Kasumi-1 (cell line): ENCODE results near the gene PIAS4.

Source experiments
- DNase-seq, 2 experiments: peaks; one replicate each; lab custom pipeline; 2025; lab: John Stamatoyannopoulos, UW

The PIAS4 gene

DNA sequence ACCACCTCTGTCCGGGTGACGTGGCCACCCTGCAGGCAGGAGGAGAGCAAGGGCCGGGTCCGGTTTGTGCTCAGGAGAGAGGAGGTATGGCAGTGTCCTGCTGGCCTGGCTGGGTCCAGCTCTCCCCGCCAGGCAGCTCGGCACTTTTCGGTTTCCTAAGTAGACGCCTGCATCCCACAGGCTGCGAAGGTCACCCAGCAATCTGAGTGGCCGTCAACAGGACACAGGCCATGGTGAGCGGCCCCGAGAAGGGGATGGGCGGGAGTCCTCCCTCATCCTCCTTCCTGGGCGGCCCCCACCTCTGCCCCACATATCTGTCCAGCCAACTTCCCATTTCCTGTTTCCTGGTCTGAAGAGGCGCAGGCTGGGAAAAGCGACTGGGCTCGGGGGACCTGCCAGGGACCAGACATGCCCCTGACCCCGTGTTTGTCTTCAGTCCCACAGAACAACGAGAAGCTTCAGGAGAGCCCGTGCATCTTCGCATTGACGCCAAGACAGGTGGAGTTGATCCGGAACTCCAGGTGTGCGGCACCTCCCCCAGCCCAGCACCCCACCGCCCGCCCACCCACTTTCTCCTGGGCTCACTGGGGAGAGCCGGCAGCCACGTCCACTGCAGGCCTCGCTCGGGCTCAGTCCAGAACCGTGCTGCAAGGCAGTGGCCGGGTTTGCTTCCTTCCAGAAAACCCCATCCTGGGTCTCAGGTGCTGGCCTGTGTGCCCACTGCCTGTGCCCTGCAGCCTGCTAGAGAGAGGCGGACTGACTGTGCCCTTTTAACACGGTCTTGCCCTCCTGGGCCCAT lies 16.3 kb downstream of the PIAS4 start:
- no peak for DNase-seq

DNA sequence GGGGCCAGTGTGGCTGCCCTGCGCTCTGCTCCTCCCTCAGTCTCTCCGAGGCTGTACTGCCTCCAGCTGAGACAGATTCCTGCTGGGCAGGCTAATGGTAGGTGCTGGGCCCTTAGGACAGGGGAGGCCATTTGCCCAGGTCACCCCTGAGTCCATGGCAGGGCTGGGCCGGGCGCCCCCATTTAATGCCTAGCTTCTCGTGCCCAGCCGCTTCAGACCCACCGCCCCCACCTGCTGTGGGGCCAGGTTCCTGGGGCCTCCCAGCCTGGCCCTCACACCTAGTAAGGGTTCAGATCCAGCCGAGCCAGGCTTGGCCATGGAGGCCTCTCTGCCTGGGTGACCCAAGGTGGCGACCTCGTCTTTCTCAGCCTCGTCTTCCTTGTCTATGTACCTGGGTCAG lies 17.8 kb downstream of the PIAS4 start:
- no peak for DNase-seq

DNA sequence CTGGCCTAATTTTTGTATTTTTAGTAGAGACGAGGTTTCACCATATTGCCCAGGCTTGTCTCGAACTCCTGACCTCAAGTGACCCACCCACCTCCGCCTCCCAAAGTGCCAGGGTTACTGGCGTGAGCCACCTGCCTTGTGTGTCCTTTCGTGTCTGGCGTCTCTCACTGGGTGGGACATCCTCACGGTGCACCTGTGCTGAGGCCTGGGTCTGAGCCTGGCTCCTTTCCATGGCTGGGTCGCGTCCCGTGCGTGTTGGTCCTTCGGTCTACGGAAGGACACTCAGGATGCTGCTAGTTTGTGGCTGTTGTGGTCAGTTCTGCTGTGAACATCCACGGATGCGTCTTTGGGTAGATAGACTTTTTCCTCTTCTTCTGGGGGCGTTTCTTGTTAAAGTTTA lies 19.6 kb downstream of the PIAS4 start:
- no peak for DNase-seq

DNA sequence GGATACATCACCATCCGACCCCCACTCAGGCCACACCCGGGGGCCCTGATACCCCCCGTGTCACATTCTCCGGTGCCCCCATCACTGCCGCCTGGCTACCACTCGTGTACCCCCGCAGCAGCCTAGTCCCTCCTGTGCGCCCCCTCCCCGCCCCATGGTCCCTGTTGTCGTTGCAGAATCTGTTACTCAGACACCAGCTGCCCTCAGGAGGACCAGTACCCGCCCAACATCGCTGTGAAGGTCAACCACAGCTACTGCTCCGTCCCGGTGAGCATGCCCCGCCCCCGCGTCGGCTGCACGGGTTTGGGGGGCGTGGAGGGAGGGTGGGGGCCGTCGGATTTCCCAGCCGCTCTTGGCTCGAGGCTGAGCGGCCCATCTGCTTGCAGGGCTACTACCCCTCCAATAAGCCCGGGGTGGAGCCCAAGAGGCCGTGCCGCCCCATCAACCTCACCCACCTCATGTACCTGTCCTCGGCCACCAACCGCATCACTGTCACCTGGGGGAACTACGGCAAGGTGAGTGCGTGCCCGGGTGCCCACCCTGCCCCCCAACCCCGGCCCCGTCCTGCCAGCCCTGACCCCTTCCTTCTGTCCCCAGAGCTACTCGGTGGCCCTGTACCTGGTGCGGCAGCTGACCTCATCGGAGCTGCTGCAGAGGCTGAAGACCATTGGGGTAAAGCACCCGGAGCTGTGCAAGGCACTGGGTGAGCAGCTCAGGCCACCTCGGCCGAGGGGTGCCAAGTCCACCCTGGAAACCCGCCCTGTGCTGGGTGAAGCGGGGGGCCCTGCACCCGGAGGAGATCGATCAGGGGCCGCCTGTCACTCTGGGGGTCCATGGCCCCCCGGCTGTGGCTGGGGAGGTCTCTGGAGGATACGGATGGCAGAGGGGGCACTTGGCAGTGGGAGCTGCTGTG lies 21.1 kb downstream of the PIAS4 start:
- DNase-seq: no peak

DNA sequence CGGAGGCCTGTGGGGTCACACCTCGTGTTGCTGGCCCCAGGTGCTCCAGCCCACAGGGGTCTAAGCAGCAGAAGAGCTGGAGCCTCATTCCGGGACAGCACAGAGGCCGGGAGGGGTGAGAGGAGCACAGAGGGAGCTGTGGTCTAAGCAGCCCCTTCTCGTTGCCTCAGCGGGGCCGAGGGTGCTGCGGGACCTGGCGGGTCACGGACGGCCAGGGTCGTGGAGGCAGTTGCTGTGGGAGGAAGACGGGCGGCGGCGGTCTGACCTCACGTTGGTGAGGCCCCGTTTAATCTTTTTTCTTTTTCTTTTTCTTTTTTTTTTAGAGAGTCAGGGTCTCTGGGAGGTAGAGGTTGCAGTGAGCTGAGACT lies 21.7 kb downstream of the PIAS4 start:
- no peak for DNase-seq

DNA sequence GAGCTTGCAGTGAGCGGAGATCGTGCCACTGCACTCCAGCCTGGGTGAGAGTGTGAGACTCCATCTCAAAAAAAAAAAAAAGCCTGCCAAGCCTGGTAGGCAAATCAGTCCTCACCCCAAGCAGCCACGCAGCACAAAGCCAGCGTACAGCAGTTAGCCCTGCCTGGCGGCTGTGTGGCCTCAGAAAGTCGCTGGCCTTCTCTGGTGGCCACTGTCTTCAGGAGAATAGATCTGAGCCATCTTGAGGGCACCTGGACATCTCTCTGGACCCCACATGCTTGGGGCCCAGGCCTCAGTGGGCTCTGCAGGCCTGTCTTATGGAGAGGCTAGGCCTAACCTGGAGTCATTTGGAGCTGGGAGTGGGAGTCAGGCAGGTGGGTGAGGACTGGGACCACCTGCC lies 23.0 kb downstream of the PIAS4 start:
- no peak for DNase-seq

DNA sequence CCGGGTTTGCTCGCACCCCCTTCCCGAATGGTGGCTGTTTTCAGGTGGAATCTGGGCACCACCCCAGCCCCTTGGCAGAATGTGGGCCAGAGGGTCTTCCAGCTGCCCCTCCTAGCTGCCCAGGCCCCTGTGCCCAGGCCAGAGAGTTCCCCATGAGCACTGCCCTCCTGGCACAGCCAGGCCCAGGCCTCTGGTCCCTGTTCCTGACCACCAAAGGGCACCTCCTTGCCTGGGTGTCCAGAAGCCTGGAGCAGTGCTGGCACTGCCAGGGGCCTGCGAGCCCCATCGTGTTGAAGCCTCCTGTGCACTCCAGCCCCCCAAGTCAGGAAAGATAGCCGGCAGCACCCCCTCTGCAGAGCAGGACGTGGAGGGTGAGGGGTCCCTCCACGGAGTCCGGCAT lies 23.4 kb downstream of the PIAS4 start:
- DNase-seq: no peak

DNA sequence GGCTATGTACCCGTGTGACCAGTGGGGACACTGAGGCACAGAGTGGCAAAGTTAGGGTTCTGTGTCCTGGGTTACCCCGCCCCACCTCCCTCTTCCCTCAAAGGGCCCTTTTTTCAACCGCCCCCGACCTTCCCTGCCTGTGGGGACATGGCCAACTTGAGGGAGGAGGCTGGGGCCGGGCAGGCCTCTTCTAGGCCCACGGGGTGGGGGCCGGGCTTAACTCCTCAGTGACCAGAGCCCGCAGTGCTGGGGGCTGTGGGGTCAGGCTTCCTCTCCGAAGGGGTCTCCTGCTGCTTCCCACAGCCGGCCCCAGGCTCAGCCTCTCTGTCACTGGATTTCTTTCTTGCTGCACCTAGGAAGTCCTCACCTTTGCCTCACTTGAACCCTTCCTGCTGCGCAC lies 23.9 kb downstream of the PIAS4 start:
- no peak for DNase-seq

DNA sequence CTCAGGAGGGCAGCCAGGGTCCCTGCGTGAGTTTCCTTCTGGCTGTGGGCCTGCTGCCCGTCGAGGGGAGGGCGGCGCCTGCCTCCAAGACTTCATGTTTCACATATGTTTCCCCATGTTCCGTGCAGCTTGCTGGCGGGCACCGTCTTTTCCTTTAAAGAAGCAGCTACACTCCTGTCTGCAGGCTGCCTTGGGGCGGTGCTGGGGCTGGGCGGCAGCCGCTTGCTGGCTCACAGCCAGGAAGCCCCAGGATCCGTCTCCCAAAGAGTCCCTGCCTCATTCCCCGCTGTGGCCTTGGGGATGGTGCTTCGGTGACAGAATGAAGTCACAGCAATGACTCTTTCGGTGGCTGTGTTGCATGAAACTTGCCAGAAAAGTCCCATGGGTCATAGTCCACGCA lies 24.9 kb downstream of the PIAS4 start:
- no peak for DNase-seq

DNA sequence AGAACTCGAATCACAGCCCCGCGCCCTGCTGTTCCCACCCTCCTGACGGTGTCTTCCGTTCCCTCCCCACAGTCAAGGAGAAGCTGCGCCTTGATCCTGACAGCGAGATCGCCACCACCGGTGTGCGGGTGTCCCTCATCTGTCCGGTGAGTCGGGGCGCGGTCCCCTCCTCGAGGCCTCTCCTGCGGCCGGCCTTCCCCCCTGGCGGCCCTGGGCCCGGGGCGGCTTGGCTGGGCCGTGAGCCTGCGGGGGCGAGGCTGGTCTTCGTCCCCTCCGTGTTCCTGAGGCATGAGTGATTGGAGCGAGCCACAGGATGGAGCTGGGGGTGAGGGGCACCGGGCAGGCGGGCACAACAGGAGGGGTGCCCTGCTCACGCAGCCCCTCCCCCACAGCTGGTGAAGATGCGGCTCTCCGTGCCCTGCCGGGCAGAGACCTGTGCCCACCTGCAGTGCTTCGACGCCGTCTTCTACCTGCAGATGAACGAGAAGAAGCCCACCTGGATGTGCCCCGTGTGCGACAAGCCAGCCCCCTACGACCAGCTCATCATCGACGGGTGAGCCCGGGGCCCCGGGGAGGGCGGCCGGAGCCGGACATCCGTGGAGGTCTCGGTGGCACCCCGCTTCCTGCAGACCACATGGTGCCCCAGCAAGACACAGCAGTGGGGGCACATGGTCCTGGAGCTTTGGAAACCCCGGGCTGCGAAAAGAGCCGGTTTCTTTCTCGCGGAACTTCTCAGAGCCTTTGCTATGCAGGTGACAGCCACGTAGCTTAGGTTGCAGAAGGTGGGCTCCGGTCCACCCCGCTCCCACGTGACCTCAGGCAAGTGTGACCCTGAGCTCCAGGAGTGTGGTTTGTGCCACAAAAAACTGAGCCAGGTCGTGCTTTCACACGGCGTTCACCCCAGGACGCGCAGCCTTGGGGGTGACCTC lies 25.8 kb downstream of the PIAS4 start:
- no peak for DNase-seq

DNA sequence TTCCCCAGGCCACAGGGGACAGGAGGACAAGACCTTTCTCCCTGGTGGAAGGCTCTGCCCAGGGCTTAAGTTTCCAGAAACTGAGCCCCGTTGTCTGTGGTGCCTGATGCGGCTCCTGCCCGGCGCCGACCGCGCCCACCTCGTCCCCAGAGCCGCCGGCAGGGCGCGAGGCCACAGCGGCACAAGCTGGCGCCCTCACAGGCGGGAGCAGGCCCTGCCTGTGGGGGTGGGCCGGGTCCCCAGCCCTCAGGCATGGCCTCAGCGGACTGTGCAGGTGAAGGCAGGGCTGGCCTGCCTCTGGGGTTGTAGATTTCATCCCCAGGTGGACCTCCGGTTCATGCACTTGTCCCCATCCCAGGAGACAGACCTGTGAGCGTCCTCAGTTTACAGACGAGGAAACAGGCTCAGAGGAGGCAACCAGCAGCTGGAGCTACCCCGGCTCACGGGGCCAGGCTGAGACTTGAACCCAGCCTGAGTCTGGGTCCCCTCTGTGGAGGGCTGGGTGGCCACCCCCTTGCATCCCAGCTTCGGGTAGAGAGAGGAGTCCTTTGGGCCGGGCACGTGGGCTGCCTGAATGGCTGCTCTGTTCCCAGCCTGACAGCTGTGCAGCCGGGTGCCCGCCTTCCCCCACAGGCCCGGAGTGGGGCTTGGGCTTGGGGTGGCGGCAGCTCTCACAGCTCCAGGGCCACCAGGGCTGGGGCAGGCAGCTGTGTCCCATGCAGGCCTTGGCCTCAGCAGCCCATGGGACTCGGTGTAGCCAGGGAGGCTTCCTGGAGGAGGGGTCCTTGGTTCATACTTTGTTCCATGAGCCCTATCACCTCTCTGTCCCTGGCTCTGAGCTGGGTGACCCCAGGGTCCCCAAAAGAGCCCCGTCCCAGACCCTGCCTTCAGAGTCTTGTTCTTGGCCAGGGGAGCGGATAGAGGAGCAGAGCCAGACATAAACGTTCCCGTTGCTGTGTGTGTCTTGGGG lies 26.8 kb downstream of the PIAS4 start:
- DNase-seq: no peak

DNA sequence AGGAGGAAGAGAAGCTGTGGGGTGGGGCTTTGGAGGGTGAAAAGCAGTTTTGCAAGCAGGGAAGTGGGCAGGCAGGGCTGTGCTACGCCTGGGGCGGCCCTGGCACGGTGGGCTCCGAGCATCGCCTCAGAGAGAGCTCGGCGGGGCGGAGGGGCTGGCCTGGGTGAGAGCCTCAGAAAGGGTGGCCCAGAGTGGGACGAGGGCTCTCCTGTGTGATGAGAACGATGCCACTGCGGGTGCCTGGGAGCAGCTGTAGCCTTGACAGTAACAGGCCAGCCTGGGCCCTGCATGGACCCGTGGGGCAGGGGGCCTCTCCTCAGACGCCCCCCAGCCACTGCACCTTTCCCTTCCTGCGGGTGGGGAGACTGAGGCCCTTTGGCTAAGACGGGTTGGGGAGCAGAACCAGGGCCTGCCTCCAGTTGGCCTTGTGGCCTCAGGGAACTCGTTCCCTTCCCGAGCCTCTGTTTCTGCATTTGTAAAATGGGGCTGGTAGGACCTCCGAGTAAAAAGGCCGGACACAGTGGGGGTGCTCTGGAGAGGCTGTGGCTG lies 27.6 kb downstream of the PIAS4 start:
- DNase-seq: no peak

DNA sequence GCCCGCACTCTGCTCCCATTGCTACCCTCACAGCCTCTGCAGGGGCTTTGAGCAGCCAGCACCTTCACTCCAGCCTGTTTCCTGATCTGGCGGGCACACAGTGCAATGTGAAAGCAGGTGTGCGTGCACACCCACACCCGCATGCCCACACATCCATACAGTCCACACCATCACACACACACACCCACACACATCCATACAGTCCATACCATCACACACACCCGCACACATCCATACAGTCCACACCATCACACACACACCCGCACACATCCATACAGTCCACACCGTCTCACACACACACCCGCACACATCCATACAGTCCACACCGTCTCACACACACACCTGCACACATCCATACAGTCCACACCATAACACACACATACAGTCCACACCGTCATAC lies 28.0 kb downstream of the PIAS4 start:
- no peak for DNase-seq

DNA sequence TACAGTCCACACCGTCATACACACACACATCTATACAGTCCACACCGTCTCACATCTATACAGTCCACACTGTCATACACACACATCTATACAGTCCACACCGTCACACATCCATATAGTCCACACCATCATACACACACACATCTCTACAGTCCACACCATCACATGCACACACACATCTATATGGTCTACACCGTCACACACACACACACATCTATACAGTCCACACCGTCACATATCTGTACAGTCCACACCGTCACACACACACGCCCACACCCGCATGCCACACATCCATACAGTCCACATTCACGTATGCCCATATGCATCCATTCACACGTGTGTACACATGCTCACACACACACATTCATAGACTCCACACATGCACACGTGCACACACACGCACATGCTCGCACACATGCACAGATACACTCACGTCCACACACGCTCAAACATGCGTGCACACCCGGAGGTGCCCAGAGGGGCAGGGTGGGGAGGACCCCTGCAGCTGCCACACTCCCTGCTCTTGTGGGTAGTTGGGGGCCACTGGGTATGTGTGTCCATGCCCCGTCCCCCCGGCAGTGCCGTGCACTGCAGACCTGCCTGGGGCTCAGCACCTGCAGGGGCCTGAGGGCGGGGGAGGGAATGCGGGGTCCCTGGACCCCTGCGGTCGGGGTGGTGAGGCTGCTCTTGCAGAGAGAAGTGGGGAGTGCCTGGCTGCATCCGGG lies 29.2 kb downstream of the PIAS4 start:
- DNase-seq: no peak

DNA sequence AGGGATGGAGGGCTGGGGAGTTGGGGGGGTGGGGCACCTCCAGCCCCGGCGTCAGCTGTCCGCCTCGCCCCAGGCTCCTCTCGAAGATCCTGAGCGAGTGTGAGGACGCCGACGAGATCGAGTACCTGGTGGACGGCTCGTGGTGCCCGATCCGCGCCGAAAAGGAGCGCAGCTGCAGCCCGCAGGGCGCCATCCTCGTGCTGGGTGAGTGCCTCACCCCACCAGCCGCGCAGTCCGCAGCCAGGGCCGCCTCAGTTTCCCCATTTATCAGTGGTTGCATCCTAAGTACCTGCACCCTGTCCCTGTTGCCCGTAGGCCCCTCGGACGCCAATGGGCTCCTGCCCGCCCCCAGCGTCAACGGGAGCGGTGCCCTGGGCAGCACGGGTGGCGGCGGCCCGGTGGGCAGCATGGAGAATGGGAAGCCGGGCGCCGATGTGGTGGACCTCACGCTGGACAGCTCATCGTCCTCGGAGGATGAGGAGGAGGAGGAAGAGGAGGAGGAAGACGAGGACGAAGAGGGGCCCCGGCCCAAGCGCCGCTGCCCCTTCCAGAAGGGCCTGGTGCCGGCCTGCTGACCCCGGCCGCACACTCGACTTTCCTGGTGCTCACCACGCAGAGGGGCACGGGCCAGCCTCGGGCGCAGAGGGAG lies 29.9 kb downstream of the PIAS4 start:
- DNase-seq: no peak

DNA sequence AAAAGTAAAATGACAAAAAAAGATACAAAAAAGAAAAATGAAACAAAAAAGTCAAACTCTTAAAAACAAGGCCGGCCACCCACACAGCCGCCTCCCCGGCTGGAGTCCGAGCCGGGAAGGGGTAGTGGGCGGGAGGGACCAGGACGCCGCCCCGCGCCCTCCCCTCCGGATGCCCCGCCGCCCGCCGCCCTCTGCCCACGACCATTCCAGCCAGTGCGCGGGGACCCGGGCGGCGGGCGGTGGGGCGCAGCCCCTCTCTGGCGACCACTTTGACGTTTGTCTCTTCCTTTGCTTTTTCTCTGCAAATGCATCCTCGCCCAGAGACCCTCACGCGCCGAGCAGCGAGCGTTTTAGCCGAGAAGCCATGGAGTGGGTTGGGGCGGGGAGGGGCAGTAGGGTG lies 30.5 kb downstream of the PIAS4 start:
- DNase-seq: no peak

DNA sequence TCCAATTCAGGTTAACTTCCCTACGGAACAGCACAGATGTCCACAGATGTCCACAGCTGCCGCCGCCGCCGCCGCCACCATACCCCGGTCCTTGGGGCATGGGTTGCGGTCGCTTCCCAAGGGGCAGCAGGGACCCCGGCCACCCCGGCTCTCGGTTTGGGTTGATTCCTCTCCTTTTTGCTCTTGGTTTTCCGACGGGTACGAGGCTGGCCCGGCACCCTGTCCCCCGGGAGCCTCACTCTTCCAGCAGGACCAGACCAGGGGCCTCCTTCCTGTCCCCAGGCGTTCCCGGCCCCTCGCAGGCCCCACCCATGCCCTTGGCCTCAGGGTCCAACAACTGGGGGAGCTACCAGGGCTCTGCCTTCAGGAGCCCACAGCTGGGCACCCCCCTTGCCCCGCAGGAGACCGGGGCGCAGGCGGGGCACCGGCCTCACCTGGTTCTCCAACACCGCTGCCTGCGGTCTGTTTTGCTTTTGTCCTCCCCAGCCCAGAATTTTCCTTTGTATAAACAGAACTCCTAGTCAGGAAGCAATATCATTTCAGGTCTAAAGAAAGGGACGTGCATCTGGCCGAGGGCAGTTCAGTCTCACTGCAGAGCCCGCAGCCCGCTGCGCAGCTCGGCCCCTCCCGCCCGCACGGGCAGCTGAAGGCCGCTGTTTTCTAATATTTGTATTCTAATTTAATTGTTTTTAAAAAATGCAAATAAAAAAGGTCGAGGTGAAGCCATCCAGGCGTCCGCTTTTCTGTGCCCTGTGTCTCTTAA lies 31.3 kb downstream of the PIAS4 start:
- no peak for DNase-seq

DNA sequence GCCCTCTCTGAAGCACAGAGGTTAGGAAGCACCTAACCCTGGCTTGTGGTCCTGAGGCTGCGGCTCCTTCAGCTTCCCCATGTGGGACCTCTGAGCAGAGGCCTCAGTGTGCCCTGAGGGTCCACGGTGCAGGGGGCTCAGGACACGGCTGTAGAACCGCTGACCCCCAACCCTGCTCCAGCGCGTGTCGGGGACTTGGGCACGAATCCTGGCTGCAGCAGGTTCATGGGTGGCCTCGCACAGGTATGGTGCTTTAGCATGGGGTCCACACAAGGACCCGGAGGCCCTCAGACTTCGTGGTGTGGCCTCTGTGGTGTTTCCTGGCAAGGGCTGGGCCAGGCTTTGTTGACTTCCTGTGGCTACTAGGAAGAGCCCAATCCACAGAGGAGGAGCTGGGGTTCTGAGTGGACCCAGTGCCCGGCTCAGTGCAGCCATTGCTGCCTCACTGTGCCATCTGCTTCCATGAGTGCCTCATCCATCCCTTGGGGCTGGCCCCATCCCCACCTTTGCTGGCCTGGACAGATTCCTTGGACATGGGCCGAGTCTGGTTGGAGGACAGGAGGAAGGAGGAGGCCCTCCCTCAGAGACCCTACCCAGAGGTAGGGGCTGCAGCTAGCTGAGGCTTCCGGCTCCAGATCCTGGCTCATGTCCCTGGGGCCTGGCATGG lies 34.7 kb downstream of the PIAS4 start:
- DNase-seq: no peak
